IgD-negative memory B cell (primary cell): ENCODE results near the gene MASP1. TPM values are rescaled to one million over a fixed set of nuclear protein-coding genes. Genes with fewer than 3 reads are reported as not detected.
A peak's percentile ranks its signal among the peaks of the same experiment; 100 is the strongest.

ENCODE experiments used
- H3K27ac Mint-ChIP-seq, 3 donors: one replicate each; pipeline ENCODE4 v1.8.0; 2020 to 2022; ENCODE audit warnings: mild to moderate bottlenecking in 3 of 3, mixed read lengths in 3 of 3, moderate library complexity in 1 of 3
- H3K27me3 Mint-ChIP-seq: one replicate; pipeline ENCODE4 v1.8.0; 2021; ENCODE audit warnings: mixed read lengths
- H3K36me3 Mint-ChIP-seq: one replicate; pipeline ENCODE4 v1.8.0; 2020; ENCODE audit warnings: mild to moderate bottlenecking, mixed read lengths
- H3K4me1 Mint-ChIP-seq, 3 donors: one replicate each; pipeline ENCODE4 v1.8.0; 2020 to 2022; ENCODE audit warnings: mixed read lengths in 3 of 3, mild to moderate bottlenecking in 1 of 3
- H3K4me3 Mint-ChIP-seq, 4 donors: one replicate each; pipeline ENCODE4 v1.8.0; 2020 to 2022; ENCODE audit warnings: mild to moderate bottlenecking in 4 of 4, mixed read lengths in 4 of 4, moderate library complexity in 3 of 4
- H3K9me3 Mint-ChIP-seq, 3 donors: one replicate each; pipeline ENCODE4 v1.8.0; 2020 to 2021; ENCODE audit warnings: mixed read lengths in 3 of 3, mild to moderate bottlenecking in 1 of 3
- polyA plus RNA-seq: library from polyadenylated mRNA; unstranded; fragments of 300-500 nt; fragmentation: Illumina TruSeq; gene quantifications from one replicate; pipeline ENCODE4 v1.2.3, GENCODE V29; 2021

Gene MASP1
- polyA plus RNA-seq, 1 donor from 2014 or later = not detected

GRCh38 chr3:187238239-187238638 is 53.3 kb downstream of the MASP1 start:
- H3K4me1 Mint-ChIP-seq = no peaks in the 10 kb centered on the region
- H3K27me3 Mint-ChIP-seq = peaks cover 4% of the 10 kb centered on the region
- peak overlapping the region in 1 of 4 donors; percentile 61 for H3K4me3 Mint-ChIP-seq
- no peaks in the 10 kb centered on the region for H3K36me3 Mint-ChIP-seq
- H3K9me3 Mint-ChIP-seq = peaks cover 0 to 7% (median 5%) of the 10 kb centered on the region in 3 donors
- H3K27ac Mint-ChIP-seq = no peak overlapping the region

- no peak overlapping the region for H3K27ac Mint-ChIP-seq
- no peaks in the 10 kb centered on the region for H3K4me1 Mint-ChIP-seq
- H3K27me3 Mint-ChIP-seq = peaks cover 4% of the 10 kb centered on the region
- peaks cover 0 to 7% (median 5%) of the 10 kb centered on the region in 3 donors for H3K9me3 Mint-ChIP-seq
- peak overlapping the region in 1 of 4 donors; percentile 61 for H3K4me3 Mint-ChIP-seq
- H3K36me3 Mint-ChIP-seq = no peaks in the 10 kb centered on the region
Measured at GRCh38 chr3:187237741-187238140, 53.8 kb downstream of the MASP1 start.

GRCh38 chr3:187236962-187237361 is 54.6 kb downstream of the MASP1 start:
- no peak overlapping the region for H3K4me3 Mint-ChIP-seq
- H3K36me3 Mint-ChIP-seq = no peaks in the 10 kb centered on the region
- H3K27ac Mint-ChIP-seq = no peak overlapping the region
- peaks cover 0 to 7% (median 5%) of the 10 kb centered on the region in 3 donors for H3K9me3 Mint-ChIP-seq
- peaks cover 4% of the 10 kb centered on the region for H3K27me3 Mint-ChIP-seq
- no peaks in the 10 kb centered on the region for H3K4me1 Mint-ChIP-seq

GRCh38 chr3:187230011-187230410 is 61.5 kb downstream of the MASP1 start:
- Mint-ChIP-seq H3K27ac (no peak overlapping the region), H3K4me3 (no peak overlapping the region), H3K9me3 (no peaks in the 10 kb centered on the region), H3K27me3 (peaks cover 9% of the 10 kb centered on the region), H3K36me3 (no peaks in the 10 kb centered on the region), H3K4me1 (no peaks in the 10 kb centered on the region)

- Mint-ChIP-seq H3K9me3 (no peaks in the 10 kb centered on the region), H3K4me1 (peaks cover 0 to 3% (median 0%) of the 10 kb centered on the region in 3 donors), H3K27me3 (peaks cover 9% of the 10 kb centered on the region), H3K36me3 (no peaks in the 10 kb centered on the region), H3K27ac (no peak overlapping the region), H3K4me3 (no peak overlapping the region)
Measured at GRCh38 chr3:187228740-187229139, 62.8 kb downstream of the MASP1 start.

- H3K9me3 Mint-ChIP-seq = no peaks in the 10 kb centered on the region
- no peaks in the 10 kb centered on the region for H3K36me3 Mint-ChIP-seq
- H3K4me3 Mint-ChIP-seq = no peak overlapping the region
- no peak overlapping the region for H3K27ac Mint-ChIP-seq
- peaks cover 6% of the 10 kb centered on the region for H3K27me3 Mint-ChIP-seq
- peaks cover 0 to 5% (median 0%) of the 10 kb centered on the region in 3 donors for H3K4me1 Mint-ChIP-seq
Measured at GRCh38 chr3:187227658-187228258, 63.8 kb downstream of the MASP1 start.

GRCh38 chr3:187223799-187224198 is 67.7 kb downstream of the MASP1 start:
- H3K27me3 Mint-ChIP-seq = peaks cover 2% of the 10 kb centered on the region
- no peaks in the 10 kb centered on the region for H3K36me3 Mint-ChIP-seq
- peaks cover 0 to 5% (median 0%) of the 10 kb centered on the region in 3 donors for H3K4me1 Mint-ChIP-seq
- no peak overlapping the region for H3K27ac Mint-ChIP-seq
- no peak overlapping the region for H3K4me3 Mint-ChIP-seq
- H3K9me3 Mint-ChIP-seq = no peaks in the 10 kb centered on the region

- Mint-ChIP-seq H3K4me3 (no peak overlapping the region), H3K4me1 (peaks cover 0 to 5% (median 0%) of the 10 kb centered on the region in 3 donors), H3K27me3 (no peaks in the 10 kb centered on the region), H3K27ac (no peak overlapping the region), H3K36me3 (no peaks in the 10 kb centered on the region), H3K9me3 (no peaks in the 10 kb centered on the region)
Measured at GRCh38 chr3:187222801-187223200, 68.7 kb downstream of the MASP1 start.

GRCh38 chr3:187215460-187215859 is 76.1 kb downstream of the MASP1 start:
- Mint-ChIP-seq H3K4me3 (no peak overlapping the region), H3K27me3 (no peaks in the 10 kb centered on the region), H3K27ac (no peak overlapping the region), H3K36me3 (no peaks in the 10 kb centered on the region), H3K4me1 (no peaks in the 10 kb centered on the region), H3K9me3 (peaks cover 0 to 1% (median 0%) of the 10 kb centered on the region in 3 donors)

- H3K27ac Mint-ChIP-seq = no peak overlapping the region
- H3K27me3 Mint-ChIP-seq = peaks cover 4% of the 10 kb centered on the region
- no peaks in the 10 kb centered on the region for H3K36me3 Mint-ChIP-seq
- H3K4me3 Mint-ChIP-seq = no peak overlapping the region
- H3K4me1 Mint-ChIP-seq = no peaks in the 10 kb centered on the region
- peaks cover 0 to 1% (median 0%) of the 10 kb centered on the region in 3 donors for H3K9me3 Mint-ChIP-seq
Measured at GRCh38 chr3:187213616-187214015, 77.9 kb downstream of the MASP1 start.

- no peak overlapping the region for H3K4me3 Mint-ChIP-seq
- peaks cover 6% of the 10 kb centered on the region for H3K27me3 Mint-ChIP-seq
- H3K4me1 Mint-ChIP-seq = no peaks in the 10 kb centered on the region
- H3K9me3 Mint-ChIP-seq = peaks cover 0 to 1% (median 0%) of the 10 kb centered on the region in 3 donors
- no peaks in the 10 kb centered on the region for H3K36me3 Mint-ChIP-seq
- no peak overlapping the region for H3K27ac Mint-ChIP-seq
Measured at GRCh38 chr3:187212705-187213104, 78.8 kb downstream of the MASP1 start.

- H3K27me3 Mint-ChIP-seq = peaks cover 6% of the 10 kb centered on the region
- H3K36me3 Mint-ChIP-seq = no peaks in the 10 kb centered on the region
- no peak overlapping the region for H3K4me3 Mint-ChIP-seq
- no peaks in the 10 kb centered on the region for H3K4me1 Mint-ChIP-seq
- peak overlapping the region in 1 of 3 donors; percentile 0 for H3K27ac Mint-ChIP-seq
- H3K9me3 Mint-ChIP-seq = peaks cover 0 to under 1% (median 0%) of the 10 kb centered on the region in 3 donors
Measured at GRCh38 chr3:187212196-187212545, 79.4 kb downstream of the MASP1 start.

GRCh38 chr3:187211532-187212195 is 79.9 kb downstream of the MASP1 start:
- Mint-ChIP-seq H3K4me1 (no peaks in the 10 kb centered on the region), H3K9me3 (no peaks in the 10 kb centered on the region), H3K4me3 (no peak overlapping the region), H3K27me3 (peaks cover 6% of the 10 kb centered on the region), H3K27ac (peak overlapping the region in 1 of 3 donors; percentile 0), H3K36me3 (no peaks in the 10 kb centered on the region)

GRCh38 chr3:187210545-187211327 is 80.8 kb downstream of the MASP1 start:
- no peak overlapping the region for H3K27ac Mint-ChIP-seq
- no peaks in the 10 kb centered on the region for H3K4me1 Mint-ChIP-seq
- H3K9me3 Mint-ChIP-seq = no peaks in the 10 kb centered on the region
- peaks cover 6% of the 10 kb centered on the region for H3K27me3 Mint-ChIP-seq
- no peak overlapping the region for H3K4me3 Mint-ChIP-seq
- H3K36me3 Mint-ChIP-seq = no peaks in the 10 kb centered on the region

- H3K36me3 Mint-ChIP-seq = no peaks in the 10 kb centered on the region
- H3K4me3 Mint-ChIP-seq = no peak overlapping the region
- H3K27me3 Mint-ChIP-seq = peaks cover 6% of the 10 kb centered on the region
- H3K4me1 Mint-ChIP-seq = no peaks in the 10 kb centered on the region
- no peak overlapping the region for H3K27ac Mint-ChIP-seq
- H3K9me3 Mint-ChIP-seq = no peaks in the 10 kb centered on the region
Measured at GRCh38 chr3:187210091-187210490, 81.4 kb downstream of the MASP1 start.
